DOHH2 (cell line): ENCODE results near the gene NME7.

Experiments
- CTCF ChIP-seq: fragments of 200-600 bp; sonication (generic); IDR thresholded peaks from one replicate; pipeline ENCODE4 v1.5.1; 2014; ENCODE audit warnings: antibody characterized with exemption, mild to moderate bottlenecking, low read depth, low read length; ENCODE audit not compliant: poor library complexity, severe bottlenecking
- EZH2phosphoT487 ChIP-seq: fragments of 200-600 bp; sonication (generic); IDR thresholded peaks from 2 replicates; pipeline ENCODE4 v1.6.1; 2017; ENCODE audit warnings: borderline replicate concordance, mild to moderate bottlenecking, antibody characterized with exemption, low read length, moderate library complexity, mixed read lengths

DNA sequence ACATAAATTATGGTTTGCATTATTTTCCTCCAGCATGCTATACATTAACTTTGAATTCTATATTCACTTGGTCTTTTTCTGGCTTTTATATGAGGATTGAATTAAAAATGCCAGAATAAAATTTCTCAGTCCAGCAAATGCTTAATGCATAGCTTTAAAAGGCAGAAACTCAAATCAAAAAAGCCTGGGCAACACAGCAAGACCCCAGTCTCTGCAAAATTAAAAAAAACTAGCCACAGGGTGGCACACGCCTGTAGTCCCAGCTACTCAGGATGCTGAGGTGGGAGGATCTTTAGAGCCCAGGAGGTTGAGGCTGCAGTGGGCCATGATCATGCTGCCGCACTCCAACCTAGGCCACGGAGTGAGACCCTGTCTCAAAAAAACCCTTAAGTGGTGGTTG lies 241.3 kb downstream of the NME7 start:
- no peak for TF ChIP-seq CTCF
- no peak for TF ChIP-seq EZH2phosphoT487
